A673 (cell line): ENCODE measurements around the gene TFG. TPM values are rescaled to one million over a fixed set of nuclear protein-coding genes. Genes with fewer than 3 reads are reported as not detected.

Source experiments
- BruUV-seq: library from RNA; stranded (reverse); fragments of 400-500 nt; replicated peaks from 2 replicates; lab custom pipeline; 2021; lab: Mats Ljungman, UMichigan
- CTCF ChIA-PET: fragments of 300-600 bp; sonication (Branson Sonifier 250); formaldehyde crosslinking; loops from one replicate; lab custom pipeline; 2022; ENCODE audit warnings: antibody characterized with exemption; lab: Charles Lee
- POLR2A ChIA-PET: fragments of 300-600 bp; sonication (Branson Sonifier 250); formaldehyde crosslinking; loops from one replicate; lab custom pipeline; 2022; ENCODE audit warnings: antibody characterized with exemption; ENCODE audit not compliant: low non-redundant PET; lab: Charles Lee
- DNase-seq: peaks from one replicate; pipeline ENCODE4 v3.0.0-alpha.2; 2015; ENCODE audit warnings: low spot score
- H3K27ac ChIP-seq: fragments of 200-600 bp; sonication (generic); 2 replicates; pipeline ENCODE4 v1.5.1; 2016; ENCODE audit warnings: mixed run types, low read depth, mild to moderate bottlenecking, mixed read lengths, antibody characterized with exemption, low read length; ENCODE audit not compliant: poor library complexity, severe bottlenecking
- H3K27me3 ChIP-seq: fragments of 200-600 bp; sonication (generic); replicated peaks from 2 replicates; pipeline ENCODE4 v1.6.1; 2017; ENCODE audit warnings: mixed run types, low read depth, mild to moderate bottlenecking, mixed read lengths, antibody characterized with exemption, low read length; ENCODE audit not compliant: insufficient read depth, poor library complexity
- H3K36me3 ChIP-seq: fragments of 200-600 bp; sonication (generic); 2 replicates; pipeline ENCODE4 v1.6.1; 2016; ENCODE audit warnings: mixed run types, mild to moderate bottlenecking, mixed read lengths, antibody characterized with exemption, low read length; ENCODE audit not compliant: insufficient read depth, poor library complexity, severe bottlenecking
- H3K4me1 ChIP-seq: fragments of 200-600 bp; sonication (generic); 2 replicates; pipeline ENCODE4 v1.6.1; 2017; ENCODE audit warnings: mixed run types, mild to moderate bottlenecking, mixed read lengths, antibody characterized with exemption, low read length; ENCODE audit not compliant: insufficient read depth, poor library complexity, severe bottlenecking
- H3K4me3 ChIP-seq: fragments of 200-600 bp; sonication (generic); 2 replicates; pipeline ENCODE4 v1.5.1; 2016; ENCODE audit warnings: low read depth, mixed run types, mild to moderate bottlenecking, mixed read lengths, low read length; ENCODE audit not compliant: poor library complexity, severe bottlenecking
- H3K9me3 ChIP-seq: fragments of 200-600 bp; sonication (generic); 2 replicates; pipeline ENCODE4 v1.6.1; 2016; ENCODE audit warnings: mixed run types, low read depth, mild to moderate bottlenecking, mixed read lengths, antibody characterized with exemption, low read length; ENCODE audit not compliant: poor library complexity, severe bottlenecking
- EZH2 ChIP-seq: fragments of 200-600 bp; sonication (generic); IDR thresholded peaks from 2 replicates; pipeline ENCODE4 v1.6.1; 2017; ENCODE audit warnings: borderline replicate concordance, low read depth, mild to moderate bottlenecking, mixed read lengths, antibody characterized with exemption, low read length; ENCODE audit not compliant: poor library complexity, severe bottlenecking
- intact Hi-C: fragments of 100-400 bp; cut with micrococcal nuclease; formaldehyde crosslinking; loops from one replicate; pipeline ENCODE4 v1.10.0; 2022; ENCODE audit not compliant: unreplicated experiment
- total RNA-seq: library from RNA; stranded (reverse); gene quantifications from 2 replicates; pipeline ENCODE4 v1.2.3, GENCODE V29; 2021
- TF ChIP-seq, protein P1 (sequence below): fragments of 300-800, 200-600 bp; sonication (generic); conservative IDR thresholded peaks from 2 replicates; pipeline ENCODE4 v1.5.1; 2017; ENCODE audit warnings: low read depth, mild to moderate bottlenecking, antibody characterized with exemption, low read length, moderate library complexity, mixed read lengths

The TFG gene
- total RNA-seq, 1 experiment from 2014 or later: 157 TPM

DNA sequence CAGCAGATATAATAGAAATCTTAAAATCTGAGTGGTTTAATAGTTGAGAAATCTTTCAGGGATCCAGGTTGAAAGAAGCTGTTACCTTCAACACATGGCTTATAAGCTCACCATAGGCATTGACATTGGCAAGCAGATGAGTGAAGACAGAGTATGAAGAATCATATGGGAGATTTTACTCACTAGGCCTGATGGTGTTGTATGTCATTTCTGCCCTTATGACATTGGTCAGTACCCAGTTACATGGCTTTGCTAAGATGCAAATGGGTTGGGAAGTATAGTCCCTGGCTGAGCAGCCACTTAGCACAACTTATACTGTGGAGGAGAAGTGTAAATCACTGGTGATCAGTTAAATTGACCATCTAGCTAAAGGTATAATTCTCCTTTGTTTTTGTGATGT lies 5.9 kb downstream of the TFG start:
- H3K36me3 ChIP-seq: peaks cover 52% of the 10 kb centered on the region
- no peak overlapping the region for H3K27ac ChIP-seq
- H3K4me1 ChIP-seq: peaks cover 29% of the 10 kb centered on the region
- no peaks in the 10 kb centered on the region for H3K9me3 ChIP-seq
- ChIA-PET POLR2A (no interaction called here), CTCF (no interaction called here)
- intact Hi-C loops: no loop called here
- no TSS peak for BruUV-seq
- no peaks in the 10 kb centered on the region for H3K27me3 ChIP-seq
- no peak overlapping the region for H3K4me3 ChIP-seq
- DNase-seq: no peak
- TF ChIP-seq EZH2: no peak
- TF ChIP-seq, protein P1, sequence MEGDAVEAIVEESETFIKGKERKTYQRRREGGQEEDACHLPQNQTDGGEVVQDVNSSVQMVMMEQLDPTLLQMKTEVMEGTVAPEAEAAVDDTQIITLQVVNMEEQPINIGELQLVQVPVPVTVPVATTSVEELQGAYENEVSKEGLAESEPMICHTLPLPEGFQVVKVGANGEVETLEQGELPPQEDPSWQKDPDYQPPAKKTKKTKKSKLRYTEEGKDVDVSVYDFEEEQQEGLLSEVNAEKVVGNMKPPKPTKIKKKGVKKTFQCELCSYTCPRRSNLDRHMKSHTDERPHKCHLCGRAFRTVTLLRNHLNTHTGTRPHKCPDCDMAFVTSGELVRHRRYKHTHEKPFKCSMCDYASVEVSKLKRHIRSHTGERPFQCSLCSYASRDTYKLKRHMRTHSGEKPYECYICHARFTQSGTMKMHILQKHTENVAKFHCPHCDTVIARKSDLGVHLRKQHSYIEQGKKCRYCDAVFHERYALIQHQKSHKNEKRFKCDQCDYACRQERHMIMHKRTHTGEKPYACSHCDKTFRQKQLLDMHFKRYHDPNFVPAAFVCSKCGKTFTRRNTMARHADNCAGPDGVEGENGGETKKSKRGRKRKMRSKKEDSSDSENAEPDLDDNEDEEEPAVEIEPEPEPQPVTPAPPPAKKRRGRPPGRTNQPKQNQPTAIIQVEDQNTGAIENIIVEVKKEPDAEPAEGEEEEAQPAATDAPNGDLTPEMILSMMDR: no peak

GRCh38 chr3:100717063-100717462 lies 7.8 kb downstream of the TFG start:
- Histone ChIP-seq H3K27ac (no peak overlapping the region), H3K9me3 (no peaks in the 10 kb centered on the region), H3K4me3 (no peak overlapping the region), H3K36me3 (peaks cover 65% of the 10 kb centered on the region), H3K4me1 (peaks cover 15% of the 10 kb centered on the region), H3K27me3 (no peaks in the 10 kb centered on the region)
- DNase-seq: no peak
- TF ChIP-seq, protein P1: no peak
- no peak for TF ChIP-seq EZH2
- intact Hi-C loops: no loop called here
- ChIA-PET POLR2A (interaction anchor here (0.6 kb wide), 1 partner anchor 1835 kb away, joined by 3 read pairs; no protein-coding TSS in a partner anchor), CTCF (no interaction called here)
- no TSS peak for BruUV-seq

GRCh38 chr3:100717637-100718487 lies 8.6 kb downstream of the TFG start:
- DNase-seq: no peak
- no peaks in the 10 kb centered on the region for H3K9me3 ChIP-seq
- TF ChIP-seq, protein P1: no peak
- TF ChIP-seq EZH2: no peak
- no peak overlapping the region for H3K27ac ChIP-seq
- H3K27me3 ChIP-seq: no peaks in the 10 kb centered on the region
- ChIA-PET CTCF (no interaction called here), POLR2A (no interaction called here)
- intact Hi-C loops: no loop called here
- peaks cover 65% of the 10 kb centered on the region for H3K36me3 ChIP-seq
- H3K4me1 ChIP-seq: peaks cover 15% of the 10 kb centered on the region
- BruUV-seq: no TSS peak
- no peak overlapping the region for H3K4me3 ChIP-seq
